Neural crest cell (in vitro differentiated cells): ENCODE data around the gene PRIMPOL. TPM values are rescaled to one million over a fixed set of nuclear protein-coding genes. Genes with fewer than 3 reads are reported as not detected.
A peak's percentile ranks its signal among the peaks of the same experiment; 100 is the strongest.
"Not testable (repeated sequence)": the region's sequence is repeated elsewhere in the genome, so short reads cannot be mapped to it uniquely, and the experiment has no call there.

Experiments used
- DNase-seq: peaks from one replicate; pipeline ENCODE4 v3.0.0; 2021; ENCODE audit warnings: low read depth, mixed read lengths, low spot score
- H3K27ac Mint-ChIP-seq: one replicate; pipeline ENCODE4 v1.8.0; 2021; ENCODE audit warnings: mild to moderate bottlenecking, mixed read lengths; ENCODE audit not compliant: unreplicated experiment
- H3K27me3 Mint-ChIP-seq: 2 replicates; pipeline ENCODE4 v1.8.0; 2021; ENCODE audit warnings: low read depth, mild to moderate bottlenecking, mixed read lengths
- H3K36me3 Mint-ChIP-seq: 2 replicates; pipeline ENCODE4 v1.8.0; 2021; ENCODE audit warnings: low read depth, mild to moderate bottlenecking, mixed read lengths
- H3K4me1 Mint-ChIP-seq: 2 replicates; pipeline ENCODE4 v1.8.0; 2021; ENCODE audit warnings: mixed read lengths
- H3K4me3 Mint-ChIP-seq: one replicate; pipeline ENCODE4 v1.8.0; 2021; ENCODE audit warnings: mild to moderate bottlenecking, mixed read lengths
- H3K9me3 Mint-ChIP-seq: 2 replicates; pipeline ENCODE4 v1.8.0; 2021; ENCODE audit warnings: mixed read lengths
- CTCF ChIP-seq: fragments of 200-600 bp; sonication (generic); conservative IDR thresholded peaks from 2 replicates; pipeline ENCODE4 v1.5.0; 2021; ENCODE audit warnings: antibody characterized with exemption, mild to moderate bottlenecking
- total RNA-seq: library from RNA; stranded (reverse); gene quantifications from 2 replicates; pipeline ENCODE4 v1.2.1, GENCODE V29; 2021

PRIMPOL gene
- total RNA-seq, 1 donor from 2014 or later: 24.5 TPM

- Mint-ChIP-seq H3K9me3 (no peaks in the 10 kb centered on the region), H3K36me3 (no peaks in the 10 kb centered on the region), H3K4me1 (peaks cover 31% of the 10 kb centered on the region), H3K27me3 (no peaks in the 10 kb centered on the region), H3K4me3 (peak overlapping the region; percentile 66), H3K27ac (no peak overlapping the region)
- no peak for TF ChIP-seq CTCF
- DNase-seq: no peak
Measured at GRCh38 chr4:184651899-184652298, 2.4 kb downstream of the PRIMPOL start.

GRCh38 chr4:184652681-184653080 lies 3.1 kb downstream of the PRIMPOL start:
- H3K4me3 Mint-ChIP-seq, H3K9me3 Mint-ChIP-seq, H3K36me3 Mint-ChIP-seq, H3K27me3 Mint-ChIP-seq, H3K27ac Mint-ChIP-seq, DNase-seq: not testable (repeated sequence)
- peaks cover 24% of the 10 kb centered on the region for H3K4me1 Mint-ChIP-seq

GRCh38 chr4:184653650-184654049 lies 4.1 kb downstream of the PRIMPOL start:
- no peak for TF ChIP-seq CTCF
- H3K36me3 Mint-ChIP-seq: no peaks in the 10 kb centered on the region
- no peak overlapping the region for H3K4me3 Mint-ChIP-seq
- no peak for DNase-seq
- no peak overlapping the region for H3K27ac Mint-ChIP-seq
- H3K27me3 Mint-ChIP-seq: no peaks in the 10 kb centered on the region
- peaks cover 16% of the 10 kb centered on the region for H3K4me1 Mint-ChIP-seq
- H3K9me3 Mint-ChIP-seq: no peaks in the 10 kb centered on the region

- no peaks in the 10 kb centered on the region for H3K27me3 Mint-ChIP-seq
- no peak for DNase-seq
Measured at GRCh38 chr4:184655889-184656869, 6.6 kb downstream of the PRIMPOL start.

GRCh38 chr4:184657144-184657543 lies 7.6 kb downstream of the PRIMPOL start:
- Mint-ChIP-seq H3K27me3 (no peaks in the 10 kb centered on the region), H3K27ac (no peak overlapping the region), H3K9me3 (no peaks in the 10 kb centered on the region), H3K4me3 (no peak overlapping the region), H3K4me1 (peaks cover 3% of the 10 kb centered on the region), H3K36me3 (no peaks in the 10 kb centered on the region)
- DNase-seq: no peak
- no peak for TF ChIP-seq CTCF

More at GRCh38 chr4:184655889-184656869, 6.6 kb downstream of the PRIMPOL start:
- Mint-ChIP-seq H3K36me3 (no peaks in the 10 kb centered on the region), H3K4me1 (peaks cover 6% of the 10 kb centered on the region), H3K4me3 (no peak overlapping the region), H3K27ac (no peak overlapping the region), H3K9me3 (no peaks in the 10 kb centered on the region)
- TF ChIP-seq CTCF: no peak

GRCh38 chr4:184657820-184658219 lies 8.3 kb downstream of the PRIMPOL start:
- not testable (repeated sequence) for H3K27ac Mint-ChIP-seq, H3K27me3 Mint-ChIP-seq, H3K4me1 Mint-ChIP-seq, DNase-seq, H3K4me3 Mint-ChIP-seq, H3K9me3 Mint-ChIP-seq, H3K36me3 Mint-ChIP-seq
